ENCODE results near the gene FBLN1. TPM values are rescaled to one million over a fixed set of nuclear protein-coding genes. Genes with fewer than 3 reads are reported as not detected.

Gene FBLN1
- total and polyA plus RNA-seq, 2 of the 13 experiments (the other 11 are each of a cell fraction or from before 2014, with no cell fraction given): 37.3 to 103 TPM

DNA sequence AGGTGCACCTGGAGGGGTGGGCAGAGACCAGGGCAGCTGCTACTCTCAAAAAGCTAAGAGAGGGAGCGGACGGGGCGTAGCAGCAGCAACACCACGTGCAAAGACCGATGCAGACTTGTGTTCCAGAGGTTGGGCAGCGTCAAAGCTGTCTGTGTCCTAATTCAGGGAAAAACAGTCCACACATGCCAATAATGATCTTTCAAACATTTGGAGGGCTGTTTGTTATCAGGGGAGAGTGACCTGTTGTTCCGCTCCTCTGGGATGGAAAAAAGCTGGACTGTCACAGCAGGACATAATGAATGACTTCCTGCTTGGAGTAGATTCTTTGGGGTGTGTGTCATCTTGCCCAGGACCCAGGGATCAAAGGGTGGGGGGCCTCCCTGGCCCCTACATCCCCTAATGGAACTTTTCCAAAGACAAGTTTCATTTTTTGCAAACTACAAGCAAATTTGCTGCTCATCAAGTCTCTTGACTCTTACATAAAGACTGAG is 6.2 kb upstream of the FBLN1 start (continued):
- TF ChIP-seq, protein P1, sequence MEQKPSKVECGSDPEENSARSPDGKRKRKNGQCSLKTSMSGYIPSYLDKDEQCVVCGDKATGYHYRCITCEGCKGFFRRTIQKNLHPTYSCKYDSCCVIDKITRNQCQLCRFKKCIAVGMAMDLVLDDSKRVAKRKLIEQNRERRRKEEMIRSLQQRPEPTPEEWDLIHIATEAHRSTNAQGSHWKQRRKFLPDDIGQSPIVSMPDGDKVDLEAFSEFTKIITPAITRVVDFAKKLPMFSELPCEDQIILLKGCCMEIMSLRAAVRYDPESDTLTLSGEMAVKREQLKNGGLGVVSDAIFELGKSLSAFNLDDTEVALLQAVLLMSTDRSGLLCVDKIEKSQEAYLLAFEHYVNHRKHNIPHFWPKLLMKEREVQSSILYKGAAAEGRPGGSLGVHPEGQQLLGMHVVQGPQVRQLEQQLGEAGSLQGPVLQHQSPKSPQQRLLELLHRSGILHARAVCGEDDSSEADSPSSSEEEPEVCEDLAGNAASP (CRISPR knock-in tag; IDR thresholded peaks at IDR 0.05; ENCODE audit: borderline replicate concordance): no peak
- TF ChIP-seq ZNF878 (CRISPR knock-in tag; IDR thresholded peaks at IDR 0.05) (0 out of 2 replicates have a peak, but pooled peaks have one; percentile 44), MATR3 (CRISPR knock-in tag; IDR thresholded peaks at IDR 0.05) (no peak), HHEX (CRISPR knock-in tag; IDR thresholded peaks at IDR 0.05) (0 out of 2 replicates have a peak, but pooled peaks have one; percentile 11), ELF3 (CRISPR knock-in tag; IDR thresholded peaks at IDR 0.05) (peak; percentile 67; the same call in 1 of the 2 replicates), ZNF563 (CRISPR knock-in tag; IDR thresholded peaks at IDR 0.05) (peak; percentile 39; the same call in 1 of the 2 replicates), SNRNP70 (IDR thresholded peaks at IDR 0.05; ENCODE audit: low read depth, low read length) (no peak), MAFK (conservative IDR thresholded peaks at IDR 0.05 in 1 of 2, IDR thresholded peaks at IDR 0.05 in 1 of 2; ENCODE audit: low read length in 2 of 2) (no peak), ZNF782 (CRISPR knock-in tag; IDR thresholded peaks at IDR 0.05; ENCODE audit: borderline replicate concordance) (no peak), ZMYM3 (CRISPR knock-in tag; IDR thresholded peaks at IDR 0.05) (peak; percentile 64; the same call in 1 of the 2 replicates), KAT2B (IDR thresholded peaks at IDR 0.05; ENCODE audit: borderline replicate concordance, low read depth, low read length) (no peak), NR2C2 (CRISPR knock-in tag; IDR thresholded peaks at IDR 0.05; ENCODE audit: borderline replicate concordance) (no peak), ATF1 (CRISPR knock-in tag; IDR thresholded peaks at IDR 0.05) (no peak), SCMH1 (CRISPR knock-in tag; IDR thresholded peaks at IDR 0.05; ENCODE audit: borderline replicate concordance) (no peak), KAT8 (CRISPR knock-in tag; IDR thresholded peaks at IDR 0.05) (0 out of 2 replicates have a peak, but pooled peaks have one; percentile 37), HNF4G (IDR thresholded peaks at IDR 0.05; ENCODE audit: borderline replicate concordance, low read depth, low read length) (peak; percentile 26; the same call in 1 of the 2 replicates), HNF4G (CRISPR knock-in tag; IDR thresholded peaks at IDR 0.05; ENCODE audit: borderline replicate concordance, low read depth) (no peak), ZNF235 (CRISPR knock-in tag; IDR thresholded peaks at IDR 0.05; ENCODE audit: borderline replicate concordance) (no peak), ZNF468 (CRISPR knock-in tag; IDR thresholded peaks at IDR 0.05) (no peak), CREB1 (IDR thresholded peaks at IDR 0.05) (no peak), CREB1 (CRISPR knock-in tag; IDR thresholded peaks at IDR 0.05) (no peak), CEBPB (IDR thresholded peaks at IDR 0.05; ENCODE audit: borderline replicate concordance, low read depth, low read length) (no peak), PCBP2 (optimal IDR thresholded peaks at IDR 0.05; ENCODE audit: low read depth, low read length, poor library complexity, severe bottlenecking) (no peak), ZNF354B (CRISPR knock-in tag; IDR thresholded peaks at IDR 0.05) (no peak)
- TF ChIP-seq, protein P2, sequence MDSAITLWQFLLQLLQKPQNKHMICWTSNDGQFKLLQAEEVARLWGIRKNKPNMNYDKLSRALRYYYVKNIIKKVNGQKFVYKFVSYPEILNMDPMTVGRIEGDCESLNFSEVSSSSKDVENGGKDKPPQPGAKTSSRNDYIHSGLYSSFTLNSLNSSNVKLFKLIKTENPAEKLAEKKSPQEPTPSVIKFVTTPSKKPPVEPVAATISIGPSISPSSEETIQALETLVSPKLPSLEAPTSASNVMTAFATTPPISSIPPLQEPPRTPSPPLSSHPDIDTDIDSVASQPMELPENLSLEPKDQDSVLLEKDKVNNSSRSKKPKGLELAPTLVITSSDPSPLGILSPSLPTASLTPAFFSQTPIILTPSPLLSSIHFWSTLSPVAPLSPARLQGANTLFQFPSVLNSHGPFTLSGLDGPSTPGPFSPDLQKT (CRISPR knock-in tag; IDR thresholded peaks at IDR 0.05; ENCODE audit: borderline replicate concordance): no peak
- TF ChIP-seq, protein P3, sequence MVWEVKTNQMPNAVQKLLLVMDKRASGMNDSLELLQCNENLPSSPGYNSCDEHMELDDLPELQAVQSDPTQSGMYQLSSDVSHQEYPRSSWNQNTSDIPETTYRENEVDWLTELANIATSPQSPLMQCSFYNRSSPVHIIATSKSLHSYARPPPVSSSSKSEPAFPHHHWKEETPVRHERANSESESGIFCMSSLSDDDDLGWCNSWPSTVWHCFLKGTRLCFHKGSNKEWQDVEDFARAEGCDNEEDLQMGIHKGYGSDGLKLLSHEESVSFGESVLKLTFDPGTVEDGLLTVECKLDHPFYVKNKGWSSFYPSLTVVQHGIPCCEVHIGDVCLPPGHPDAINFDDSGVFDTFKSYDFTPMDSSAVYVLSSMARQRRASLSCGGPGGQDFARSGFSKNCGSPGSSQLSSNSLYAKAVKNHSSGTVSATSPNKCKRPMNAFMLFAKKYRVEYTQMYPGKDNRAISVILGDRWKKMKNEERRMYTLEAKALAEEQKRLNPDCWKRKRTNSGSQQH (CRISPR knock-in tag; IDR thresholded peaks at IDR 0.05; ENCODE audit: low read depth): 0 out of 2 replicates have a peak, but pooled peaks have one; percentile 52

Data from HepG2 (cell line).